K562 (cell line): Measurements from ENCODE around the gene TRIM37. TPM values are rescaled to one million over a fixed set of nuclear protein-coding genes. Genes with fewer than 3 reads are reported as not detected.

ENCODE experiments used
- AFF1 ChIP-seq, 2 experiments: fragments of 450-650 bp; IDR thresholded peaks; 2 replicates each; pipeline ENCODE4 v1.6.1; 2018; ENCODE audit warnings: mild to moderate bottlenecking in 2 of 2, low read depth in 1 of 2; ENCODE audit not compliant: partially characterized antibody in 2 of 2
- MAZ ChIP-seq, 2 experiments: fragments of 450-650 bp in 1 of 2; sonication (generic) in 1 of 2; formaldehyde crosslinking; IDR thresholded peaks in 1 of 2; conservative IDR thresholded peaks in 1 of 2; 2 replicates each; pipeline versions ENCODE4 v1.4.0 to v1.5.0; 2020; ENCODE audit warnings: mild to moderate bottlenecking in 1 of 2, missing genetic modification reagents in 1 of 2
- MXI1 ChIP-seq: IDR thresholded peaks from 2 replicates; pipeline ENCODE4 v1.6.1; 2011; ENCODE audit warnings: low read depth, mild to moderate bottlenecking, improper control_type of control experiment, low read length
- NR4A1 ChIP-seq, 2 experiments: fragments of 250-450 bp in 1 of 2; fragments of 450-650 bp in 1 of 2; sonication (Bioruptor Pico) in 1 of 2; IDR thresholded peaks; 2 replicates each; pipeline versions ENCODE4 v1.4.0 to v1.6.1; 2016 to 2020; ENCODE audit warnings: mild to moderate bottlenecking in 2 of 2, missing compliant biosample characterization in 1 of 2, missing genetic modification characterization in 1 of 2, moderate library complexity in 1 of 2
- RNF219 ChIP-seq: fragments of 250-450 bp; sonication (Bioruptor Pico); IDR thresholded peaks from 2 replicates; pipeline ENCODE4 v1.5.0; 2022; ENCODE audit warnings: mild to moderate bottlenecking
- ZBTB40 ChIP-seq, 2 experiments: fragments of 450-650 bp in 1 of 2; sonication (generic) in 1 of 2; formaldehyde crosslinking in 1 of 2; IDR thresholded peaks; 2 replicates each; pipeline versions ENCODE4 v1.7.1 to v1.9.0; 2016 to 2022; ENCODE audit warnings: inconsistent platforms in 1 of 2, mild to moderate bottlenecking in 1 of 2, missing genetic modification reagents in 1 of 2
- polyA plus RNA-seq, 8 experiments: library from polyadenylated mRNA; depleted of rRNA in 4 of 8; stranded (reverse) in 5 of 8; unstranded in 3 of 8; fragments of >200 nt; fragmentation: Nextera tagmentation in 2 of 8; fragmentation: Illumina TruSeq in 1 of 8; extraction: Ambion mirVana in 2 of 8; extraction: Trizol in 1 of 8; gene quantifications; 2 replicates each; pipeline versions ENCODE4 v1.2.1 to v1.2.3, GENCODE V29; 2011 to 2014; ENCODE audit warnings: inconsistent platforms in 1 of 8, missing spikeins in 1 of 8
- total RNA-seq, 7 experiments: library from RNA; depleted of rRNA in 6 of 7; stranded (reverse); fragments of >200 nt in 6 of 7; fragmentation: Illumina TruSeq in 2 of 7; extraction: Trizol in 2 of 7; gene quantifications; 2 replicates each; pipeline versions ENCODE4 v1.2.1 to v1.2.3, GENCODE V29; 2011 to 2021; ENCODE audit warnings: low replicate concordance in 1 of 7

TRIM37 gene
- total and polyA plus RNA-seq, 9 of the 15 experiments (the other 6 are each of a cell fraction or from before 2014, with no cell fraction given): 4.5 to 31.4 (median 23.8) TPM

- TF ChIP-seq AFF1 (IDR thresholded peaks at IDR 0.05; ENCODE audit: low read depth in 1 of 2, partially characterized antibody in 2 of 2) (peak in 1 of 2 experiments; percentile 62), MXI1 (peak; percentile 52; the same call in 1 of the 2 replicates), MAZ (CRISPR knock-in tag; conservative IDR thresholded peaks at IDR 0.05 in 1 of 2, IDR thresholded peaks at IDR 0.05 in 1 of 2) (peak in 1 of 2 experiments; percentile 63; a peak in 2 of 4 replicates), RNF219 (CRISPR knock-in tag) (no peak), ZBTB40 (IDR thresholded peaks at IDR 0.05) (peak; percentile 64), ZBTB40 (CRISPR knock-in tag; IDR thresholded peaks at IDR 0.05) (no peak), NR4A1 (CRISPR knock-in tag; IDR thresholded peaks at IDR 0.05) (no peak), NR4A1 (tag; IDR thresholded peaks at IDR 0.05) (peak; percentile 52; the same call in 1 of the 2 replicates)
These were observed 48.2 kb upstream of the TRIM37 start, which contains the start of gene SKA2 (continued) for GRCh38 chr17:59154721-59155438.
